HG03175 (cell line): ENCODE measurements around the gene CCR6.
"Not testable (repeated sequence)": the region's sequence is repeated elsewhere in the genome, so short reads cannot be mapped to it uniquely, and the experiment has no call there.

Source experiments
- ATAC-seq: cut with Tn5 transposase; IDR thresholded peaks from one replicate; pipeline ENCODE4 v1.9.1; 2021; ENCODE audit warnings: mild to moderate bottlenecking, moderate library complexity; ENCODE audit not compliant: unreplicated experiment

Gene CCR6

GRCh38 chr6:167165858-167166471 lies 43.1 kb downstream of the CCR6 start:
- ATAC-seq: no peak

GRCh38 chr6:167167699-167168098 lies 44.8 kb downstream of the CCR6 start:
- not testable (repeated sequence) for ATAC-seq

DNA sequence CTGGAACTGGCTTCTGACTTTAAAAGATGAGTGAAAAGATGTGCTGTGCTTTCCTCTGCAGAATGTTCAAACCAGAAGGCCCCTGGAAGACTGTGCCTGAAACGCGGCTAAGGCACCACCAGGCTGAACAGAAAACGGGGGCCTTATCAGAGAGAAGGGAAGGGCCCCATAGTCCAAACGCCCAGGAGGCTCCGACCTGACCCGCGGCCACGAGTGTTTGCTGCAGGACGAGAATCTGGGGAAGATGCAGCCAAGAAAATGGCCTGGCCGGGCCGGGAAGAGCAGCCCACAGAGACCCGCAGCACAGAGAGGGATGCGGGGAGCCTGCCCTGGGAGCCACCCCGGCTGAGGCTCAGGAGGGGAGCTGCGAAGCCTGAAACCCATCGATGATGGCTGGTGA lies 45.4 kb downstream of the CCR6 start:
- ATAC-seq: not testable (repeated sequence)

- ATAC-seq: not testable (repeated sequence)
Measured at GRCh38 chr6:167169867-167170266, 47.0 kb downstream of the CCR6 start.

DNA sequence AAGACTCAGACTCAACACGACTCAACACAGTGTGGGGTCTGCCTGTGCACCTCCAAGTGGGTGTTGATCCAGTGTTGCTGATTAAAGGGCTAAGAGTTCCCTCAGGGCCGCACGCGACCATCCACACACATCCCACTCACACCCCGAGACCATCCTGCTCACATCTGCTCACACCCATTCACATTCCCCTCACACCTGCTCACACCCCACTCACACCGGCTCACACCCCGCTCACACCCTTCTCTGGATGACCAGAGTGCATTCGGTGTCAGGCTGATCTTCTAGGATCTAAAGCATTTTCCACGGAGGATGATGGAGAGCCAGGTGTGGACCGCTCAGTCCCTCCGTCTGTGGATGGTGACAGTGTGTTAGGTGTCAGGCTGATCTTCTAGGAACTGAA lies 48.4 kb downstream of the CCR6 start:
- ATAC-seq: not testable (repeated sequence)

- ATAC-seq: not testable (repeated sequence)
Measured at GRCh38 chr6:167172011-167172410, 49.1 kb downstream of the CCR6 start.

GRCh38 chr6:167177271-167177670 lies 54.4 kb downstream of the CCR6 start:
- ATAC-seq: not testable (repeated sequence)

GRCh38 chr6:167178896-167179655 lies 56.2 kb downstream of the CCR6 start:
- not testable (repeated sequence) for ATAC-seq

GRCh38 chr6:167180086-167180485 lies 57.2 kb downstream of the CCR6 start:
- not testable (repeated sequence) for ATAC-seq

DNA sequence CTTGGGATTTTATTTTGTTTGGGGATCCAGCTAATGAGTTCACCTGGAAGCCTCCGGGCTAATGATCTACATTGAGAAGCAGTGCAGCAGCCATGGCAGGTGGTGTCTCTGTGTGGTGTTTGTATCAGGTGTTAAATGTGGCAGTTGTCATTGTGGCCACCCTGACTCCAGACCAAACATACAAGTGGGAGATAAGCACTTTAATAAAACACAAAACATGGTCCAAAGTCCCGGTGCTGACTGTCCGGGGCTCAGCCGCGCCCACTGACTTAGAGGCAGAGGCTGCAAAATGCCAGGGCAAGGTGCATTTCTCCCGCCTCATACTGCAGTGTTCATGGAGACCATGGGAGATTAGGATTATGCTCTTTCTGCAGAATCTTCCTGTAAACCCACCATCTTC lies 58.5 kb downstream of the CCR6 start:
- ATAC-seq: not testable (repeated sequence)

DNA sequence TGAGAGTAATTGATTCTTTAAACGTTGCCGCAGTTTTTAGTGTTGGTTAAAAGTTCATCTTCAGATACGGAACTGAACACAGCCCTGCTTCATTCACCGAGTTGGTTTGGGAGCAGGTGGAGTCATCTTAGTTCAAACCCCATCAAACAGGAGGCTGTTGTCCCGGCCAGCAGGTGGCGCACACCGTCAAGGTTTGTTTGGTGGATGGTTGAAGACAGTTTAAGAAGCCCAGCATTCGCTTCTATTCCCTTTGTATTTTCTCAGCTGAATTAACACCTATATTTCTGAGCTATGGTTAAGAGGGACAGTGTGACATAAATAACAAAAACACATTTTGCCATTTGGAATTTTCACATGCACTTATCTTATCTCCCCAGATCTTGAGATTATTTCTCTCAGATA lies 60.0 kb downstream of the CCR6 start:
- peak; percentile 64 for ATAC-seq

GRCh38 chr6:167185101-167185500 lies 62.2 kb downstream of the CCR6 start:
- ATAC-seq: not testable (repeated sequence)

- ATAC-seq: not testable (repeated sequence)
Measured at GRCh38 chr6:167187275-167187674, 64.4 kb downstream of the CCR6 start.
